Endothelial cell of umbilical vein (primary cell): Measurements from ENCODE around the gene ATP1B2. TPM values are rescaled to one million over a fixed set of nuclear protein-coding genes. Genes with fewer than 3 reads are reported as not detected.

Experiments
- BruUV-seq: library from RNA; stranded (reverse); fragments of 400-500 nt; replicated peaks from 2 replicates; lab custom pipeline; 2021; lab: Mats Ljungman, UMichigan
- CTCF ChIA-PET: fragments of 300-600, 350-600 bp; sonication (Branson Sonifier 250); formaldehyde crosslinking; loops from one replicate; lab custom pipeline; 2021; ENCODE audit warnings: antibody characterized with exemption, inconsistent platforms; lab: Charles Lee
- POLR2A ChIA-PET: fragments of 300-600, 350-600 bp; sonication (Branson Sonifier 250); formaldehyde crosslinking; loops from one replicate; lab custom pipeline; 2021; ENCODE audit warnings: antibody characterized with exemption, inconsistent platforms; lab: Charles Lee
- DNase-seq: peaks from one replicate; pipeline ENCODE4 v3.0.0-alpha.2; 2011; ENCODE audit warnings: low read depth, low spot score
- FAIRE-seq: peaks from 2 replicates; lab custom pipeline; 2011; peaks lifted over from hg19 to GRCh38; lab: Jason Lieb, UNC
- H2AFZ ChIP-seq: 2 replicates; pipeline ENCODE4 v1.6.0; 2012; ENCODE audit warnings: low read depth, low read length, control low read depth, inconsistent platforms
- H3K27ac ChIP-seq: 2 replicates; pipeline ENCODE4 v1.5.1; 2011; ENCODE audit warnings: low read depth, mild to moderate bottlenecking, control low read depth, low read length, moderate library complexity; ENCODE audit not compliant: insufficient read depth
- H3K27me3 ChIP-seq, 2 experiments: 2 replicates each; pipeline versions ENCODE4 v1.6.0 to v1.6.1; 2011; ENCODE audit warnings: low read length in 2 of 2, mixed read lengths in 1 of 2; ENCODE audit not compliant: control insufficient read depth in 2 of 2, insufficient read depth in 2 of 2
- H3K36me3 ChIP-seq, 2 experiments: 2 replicates in 1 of 2; 3 replicates in 1 of 2; pipeline ENCODE4 v1.5.1; 2011; ENCODE audit warnings: low read length in 2 of 2, mild to moderate bottlenecking in 1 of 2, moderate library complexity in 1 of 2; ENCODE audit not compliant: control insufficient read depth in 2 of 2, insufficient read depth in 2 of 2; ENCODE audit errors: extremely low read depth in 1 of 2
- H3K4me1 ChIP-seq: 3 replicates; pipeline ENCODE4 v1.5.1; 2011; ENCODE audit warnings: mild to moderate bottlenecking, low read length; ENCODE audit not compliant: control insufficient read depth, insufficient read depth; ENCODE audit errors: extremely low read depth
- H3K4me2 ChIP-seq: 2 replicates; pipeline ENCODE4 v1.6.1; 2011; ENCODE audit warnings: low read length, control low read depth, mixed read lengths; ENCODE audit not compliant: insufficient read depth
- H3K4me3 ChIP-seq, 3 experiments: fragments of 200-600 bp in 1 of 3; sonication (generic), shearing (Covaris generic) in 1 of 3; replicated peaks in 1 of 3; 2 replicates each; pipeline ENCODE4 v1.5.1; 2011 to 2016; ENCODE audit warnings: control low read depth in 3 of 3, low read length in 3 of 3, mild to moderate bottlenecking in 2 of 3, inconsistent platforms in 1 of 3, low read depth in 1 of 3, moderate library complexity in 1 of 3; ENCODE audit not compliant: insufficient read depth in 1 of 3
- H3K79me2 ChIP-seq: 2 replicates; pipeline ENCODE4 v1.6.0; 2012; ENCODE audit warnings: low read length, inconsistent platforms; ENCODE audit not compliant: control insufficient read depth, insufficient read depth
- H3K9ac ChIP-seq: replicated peaks from 2 replicates; pipeline ENCODE3; 2011; ENCODE audit warnings: low read length, control low read depth; ENCODE audit not compliant: insufficient read depth; ENCODE audit errors: extremely low read depth
- H3K9me1 ChIP-seq: replicated peaks from 3 replicates; pipeline ENCODE4 v1.6.0; 2011; ENCODE audit warnings: mild to moderate bottlenecking, low read length; ENCODE audit not compliant: control insufficient read depth, insufficient read depth; ENCODE audit errors: extremely low read depth
- H3K9me3 ChIP-seq: replicated peaks from 2 replicates; pipeline ENCODE4 v1.5.1; 2012; ENCODE audit warnings: low read length, inconsistent platforms; ENCODE audit not compliant: control insufficient read depth, insufficient read depth
- H4K20me1 ChIP-seq: replicated peaks from 2 replicates; pipeline ENCODE3; 2011; ENCODE audit warnings: mild to moderate bottlenecking, low read length; ENCODE audit not compliant: control insufficient read depth, insufficient read depth; ENCODE audit errors: extremely low read depth
- EZH2 ChIP-seq: IDR thresholded peaks from 2 replicates; pipeline ENCODE4 v1.6.1; 2012; ENCODE audit warnings: borderline replicate concordance, low read depth, mild to moderate bottlenecking, moderate library complexity, low read length, inconsistent platforms; ENCODE audit not compliant: severe bottlenecking
- FOS ChIP-seq: IDR thresholded peaks from 2 replicates; pipeline ENCODE4 v1.6.1; 2011; ENCODE audit warnings: mild to moderate bottlenecking, low read length, moderate library complexity, borderline replicate concordance; ENCODE audit not compliant: insufficient read depth
- GATA2 ChIP-seq: IDR thresholded peaks from 2 replicates; pipeline ENCODE4 v1.7.0; 2011; ENCODE audit warnings: low read depth, mild to moderate bottlenecking, moderate library complexity, mixed read lengths, low read length; ENCODE audit not compliant: insufficient read length, insufficient read depth
- JUN ChIP-seq: IDR thresholded peaks from 2 replicates; pipeline ENCODE4 v1.6.1; 2011; ENCODE audit warnings: borderline replicate concordance, low read depth; ENCODE audit not compliant: insufficient read length, insufficient read depth
- MAX ChIP-seq: IDR thresholded peaks from 2 replicates; pipeline ENCODE4 v1.6.1; 2011; ENCODE audit not compliant: insufficient read depth, insufficient read length
- MYC ChIP-seq: IDR thresholded peaks from one replicate; pipeline ENCODE4 v1.6.1; 2011; ENCODE audit warnings: mild to moderate bottlenecking, low read depth, low read length
- POLR2A ChIP-seq: IDR thresholded peaks from 2 replicates; pipeline ENCODE4 v1.6.1; 2012; ENCODE audit warnings: low read depth, mild to moderate bottlenecking, control low read depth, low read length
- POLR2AphosphoS5 ChIP-seq: IDR thresholded peaks from 2 replicates; pipeline ENCODE4 v1.6.1; 2012; ENCODE audit warnings: low read depth, mild to moderate bottlenecking, control low read depth, low read length, moderate library complexity; ENCODE audit not compliant: insufficient read depth
- dilution Hi-C: fragments of 300-500 bp; cut with MboI; formaldehyde crosslinking; loops from one replicate; pipeline ENCODE4 v1.15.0; 2019; ENCODE audit warnings: low sequenced_read_pairs; ENCODE audit not compliant: extremely low pct_ligation_motif_present
- intact Hi-C: fragments of 100-400 bp; cut with micrococcal nuclease; formaldehyde crosslinking; loops from one replicate; pipeline ENCODE4 v1.10.0; 2022
- polyA plus RNA-seq, 4 experiments: library from polyadenylated mRNA; depleted of rRNA in 3 of 4; stranded (reverse) in 3 of 4; unstranded in 1 of 4; fragments of >200 nt; gene quantifications; 2 replicates each; pipeline versions ENCODE4 v1.2.1 to v1.2.3, GENCODE V29; 2011 to 2012; ENCODE audit warnings: missing spikeins in 1 of 4
- total RNA-seq: library from RNA; stranded (reverse); gene quantifications from 2 replicates; pipeline ENCODE4 v1.2.3, GENCODE V29; 2021
- TF ChIP-seq, protein P1 (sequence below), 2 donors: IDR thresholded peaks; 1 replicate in 1 of 2; 2 replicates in 1 of 2; pipeline ENCODE4 v1.5.1; 2011; ENCODE audit warnings: low read length in 2 of 2, mild to moderate bottlenecking in 2 of 2, moderate library complexity in 2 of 2, control low read depth in 1 of 2, inconsistent platforms in 1 of 2, low read depth in 1 of 2; ENCODE audit not compliant: insufficient read depth in 1 of 2; ENCODE audit errors: extremely low read depth in 1 of 2

Gene ATP1B2
- total and polyA plus RNA-seq, 2 donors (not counting 3 experiments of a cell fraction or from before 2014, with no cell fraction given): 0.06 TPM; not detected in 1

DNA sequence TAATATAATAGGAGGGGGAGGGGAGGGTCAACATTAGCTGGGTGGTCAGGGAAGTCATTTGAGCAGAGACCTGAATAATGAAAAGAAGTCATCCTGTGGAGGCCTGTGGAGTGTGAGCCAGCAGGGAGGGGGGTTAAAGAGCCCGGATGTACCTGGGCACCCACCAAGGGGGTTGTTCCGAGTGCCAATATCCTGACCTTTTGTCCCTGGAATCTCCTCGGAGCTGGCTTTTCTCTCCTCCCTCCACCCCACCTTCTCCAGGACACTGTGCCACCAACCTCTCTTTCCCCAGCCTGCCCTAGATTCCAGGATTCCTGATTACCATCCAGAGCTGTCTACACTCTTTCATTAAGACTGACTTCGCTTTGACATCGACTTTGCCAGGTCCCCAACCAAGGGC lies 14.6 kb upstream of the ATP1B2 start:
- no peak overlapping the region for H3K9ac ChIP-seq
- DNase-seq (no peak), FAIRE-seq (no peak)
- TF ChIP-seq POLR2AphosphoS5 (no peak), JUN (no peak), FOS (no peak), MAX (no peak), GATA2 (no peak), MYC (no peak), EZH2 (no peak), POLR2A (no peak)
- TF ChIP-seq, protein P1, sequence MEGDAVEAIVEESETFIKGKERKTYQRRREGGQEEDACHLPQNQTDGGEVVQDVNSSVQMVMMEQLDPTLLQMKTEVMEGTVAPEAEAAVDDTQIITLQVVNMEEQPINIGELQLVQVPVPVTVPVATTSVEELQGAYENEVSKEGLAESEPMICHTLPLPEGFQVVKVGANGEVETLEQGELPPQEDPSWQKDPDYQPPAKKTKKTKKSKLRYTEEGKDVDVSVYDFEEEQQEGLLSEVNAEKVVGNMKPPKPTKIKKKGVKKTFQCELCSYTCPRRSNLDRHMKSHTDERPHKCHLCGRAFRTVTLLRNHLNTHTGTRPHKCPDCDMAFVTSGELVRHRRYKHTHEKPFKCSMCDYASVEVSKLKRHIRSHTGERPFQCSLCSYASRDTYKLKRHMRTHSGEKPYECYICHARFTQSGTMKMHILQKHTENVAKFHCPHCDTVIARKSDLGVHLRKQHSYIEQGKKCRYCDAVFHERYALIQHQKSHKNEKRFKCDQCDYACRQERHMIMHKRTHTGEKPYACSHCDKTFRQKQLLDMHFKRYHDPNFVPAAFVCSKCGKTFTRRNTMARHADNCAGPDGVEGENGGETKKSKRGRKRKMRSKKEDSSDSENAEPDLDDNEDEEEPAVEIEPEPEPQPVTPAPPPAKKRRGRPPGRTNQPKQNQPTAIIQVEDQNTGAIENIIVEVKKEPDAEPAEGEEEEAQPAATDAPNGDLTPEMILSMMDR (IDR thresholded peaks at IDR 0.05; ENCODE audit: extremely low read depth in 1 of 2, insufficient read depth in 1 of 2, low read depth in 1 of 2, low read length in 2 of 2): no peak
- H3K4me3 ChIP-seq: no peak overlapping the region
- no peaks in the 10 kb centered on the region for H3K4me1 ChIP-seq
- ChIA-PET POLR2A (no interaction called here), CTCF (interaction anchor here (6.6 kb wide), 1 partner anchor 51 kb away, joined by 97 read pairs; the partner anchor contains the start of genes TP53 and WRAP53)
- H3K9me1 ChIP-seq: no peaks in the 10 kb centered on the region
- BruUV-seq: no TSS peak
- H3K79me2 ChIP-seq: no peaks in the 10 kb centered on the region
- H3K27ac ChIP-seq: no peak overlapping the region
- no peaks in the 10 kb centered on the region for H3K36me3 ChIP-seq
- dilution Hi-C loops (no loop called here), intact Hi-C loops (no loop called here)
- H3K4me2 ChIP-seq: no peak overlapping the region
- H2AFZ ChIP-seq: no peak overlapping the region
- H3K9me3 ChIP-seq: no peaks in the 10 kb centered on the region
- H3K27me3 ChIP-seq: no peaks in the 10 kb centered on the region
- H4K20me1 ChIP-seq: no peaks in the 10 kb centered on the region
